HL-60 (cell line): Measurements from ENCODE around the gene VPREB3.

Experiments
- DNase-seq, 2 experiments: peaks; one replicate each; pipeline ENCODE4 v3.0.0-alpha.2; 2010 to 2020; ENCODE audit warnings: low read depth in 1 of 2, low spot score in 1 of 2
- H3K27ac ChIP-seq: fragments of 250-450 bp; sonication (Bioruptor Pico); replicated peaks from 2 replicates; pipeline ENCODE4 v1.5.1; 2020; ENCODE audit warnings: mild to moderate bottlenecking, moderate library complexity
- H3K27me3 ChIP-seq: fragments of 250-450 bp; sonication (Bioruptor Pico); 2 replicates; pipeline ENCODE4 v1.5.1; 2021; ENCODE audit warnings: mild to moderate bottlenecking, moderate library complexity; ENCODE audit not compliant: insufficient read depth, poor library complexity, severe bottlenecking
- H3K4me3 ChIP-seq: replicated peaks from 2 replicates; pipeline ENCODE4 v1.5.1; 2011; ENCODE audit warnings: mild to moderate bottlenecking, control low read depth, low read length; ENCODE audit not compliant: insufficient read depth
- GABPA ChIP-seq: IDR thresholded peaks from 2 replicates; pipeline ENCODE4 v1.6.1; 2012; ENCODE audit warnings: low read depth
- POLR2AphosphoS5 ChIP-seq: IDR thresholded peaks from 2 replicates; pipeline ENCODE4 v1.6.1; 2012; ENCODE audit warnings: low read depth
- SPI1 ChIP-seq: IDR thresholded peaks from 2 replicates; pipeline ENCODE4 v1.6.1; 2012; ENCODE audit warnings: low read depth, mild to moderate bottlenecking, borderline replicate concordance
- TF ChIP-seq, protein P1 (sequence below): IDR thresholded peaks from one replicate; pipeline ENCODE4 v1.5.1; 2011; ENCODE audit warnings: low read length, control low read depth, inconsistent platforms; ENCODE audit not compliant: insufficient read depth
- TF ChIP-seq, protein P2 (sequence below): IDR thresholded peaks from 2 replicates; pipeline ENCODE4 v1.6.1; 2012; ENCODE audit warnings: low read depth; ENCODE audit not compliant: insufficient replicate concordance

The VPREB3 gene

DNA sequence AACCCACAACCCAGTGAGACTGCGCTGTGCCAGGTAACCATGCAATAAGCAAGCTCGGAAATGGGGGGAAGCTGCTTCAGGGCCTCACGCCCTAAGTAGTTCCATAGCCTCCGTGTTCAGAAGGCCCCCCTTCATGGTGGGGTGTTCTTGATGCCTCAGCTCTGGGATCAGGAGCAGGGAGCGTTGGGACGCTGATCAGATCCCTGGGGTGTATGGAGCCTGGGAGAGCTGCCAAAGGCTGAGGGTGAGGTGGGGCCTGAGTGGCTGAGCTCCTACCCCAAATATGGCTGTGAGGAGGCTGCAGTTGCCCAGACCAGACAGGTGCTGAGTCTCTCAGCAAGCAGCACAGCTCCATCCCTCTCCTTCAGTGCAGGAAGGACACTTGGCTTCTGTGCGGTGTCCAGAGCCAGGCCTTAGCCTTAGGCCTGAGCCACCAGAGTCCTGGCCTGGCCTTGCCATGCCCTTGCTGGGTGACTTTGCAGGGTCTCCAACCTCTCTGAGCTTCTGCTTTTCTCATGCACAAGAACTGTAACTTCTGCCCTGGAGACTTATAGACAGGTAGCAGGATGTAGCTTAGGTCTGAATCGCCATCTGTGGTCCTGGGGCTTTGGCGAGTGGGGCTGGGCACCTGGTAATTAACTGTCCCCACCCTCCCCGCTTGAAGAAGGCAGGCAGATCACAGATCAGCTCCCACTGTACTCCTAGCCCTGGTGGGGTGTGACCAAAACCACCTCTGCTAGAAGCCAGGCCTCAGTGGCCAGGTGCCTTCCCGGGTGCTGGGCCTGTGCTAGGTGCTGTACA, 23.8 kb upstream of the VPREB3 start:
- TF ChIP-seq GABPA (no peak), POLR2AphosphoS5 (no peak), SPI1 (no peak)
- TF ChIP-seq, protein P1, sequence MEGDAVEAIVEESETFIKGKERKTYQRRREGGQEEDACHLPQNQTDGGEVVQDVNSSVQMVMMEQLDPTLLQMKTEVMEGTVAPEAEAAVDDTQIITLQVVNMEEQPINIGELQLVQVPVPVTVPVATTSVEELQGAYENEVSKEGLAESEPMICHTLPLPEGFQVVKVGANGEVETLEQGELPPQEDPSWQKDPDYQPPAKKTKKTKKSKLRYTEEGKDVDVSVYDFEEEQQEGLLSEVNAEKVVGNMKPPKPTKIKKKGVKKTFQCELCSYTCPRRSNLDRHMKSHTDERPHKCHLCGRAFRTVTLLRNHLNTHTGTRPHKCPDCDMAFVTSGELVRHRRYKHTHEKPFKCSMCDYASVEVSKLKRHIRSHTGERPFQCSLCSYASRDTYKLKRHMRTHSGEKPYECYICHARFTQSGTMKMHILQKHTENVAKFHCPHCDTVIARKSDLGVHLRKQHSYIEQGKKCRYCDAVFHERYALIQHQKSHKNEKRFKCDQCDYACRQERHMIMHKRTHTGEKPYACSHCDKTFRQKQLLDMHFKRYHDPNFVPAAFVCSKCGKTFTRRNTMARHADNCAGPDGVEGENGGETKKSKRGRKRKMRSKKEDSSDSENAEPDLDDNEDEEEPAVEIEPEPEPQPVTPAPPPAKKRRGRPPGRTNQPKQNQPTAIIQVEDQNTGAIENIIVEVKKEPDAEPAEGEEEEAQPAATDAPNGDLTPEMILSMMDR: no peak
- TF ChIP-seq, protein P2, sequence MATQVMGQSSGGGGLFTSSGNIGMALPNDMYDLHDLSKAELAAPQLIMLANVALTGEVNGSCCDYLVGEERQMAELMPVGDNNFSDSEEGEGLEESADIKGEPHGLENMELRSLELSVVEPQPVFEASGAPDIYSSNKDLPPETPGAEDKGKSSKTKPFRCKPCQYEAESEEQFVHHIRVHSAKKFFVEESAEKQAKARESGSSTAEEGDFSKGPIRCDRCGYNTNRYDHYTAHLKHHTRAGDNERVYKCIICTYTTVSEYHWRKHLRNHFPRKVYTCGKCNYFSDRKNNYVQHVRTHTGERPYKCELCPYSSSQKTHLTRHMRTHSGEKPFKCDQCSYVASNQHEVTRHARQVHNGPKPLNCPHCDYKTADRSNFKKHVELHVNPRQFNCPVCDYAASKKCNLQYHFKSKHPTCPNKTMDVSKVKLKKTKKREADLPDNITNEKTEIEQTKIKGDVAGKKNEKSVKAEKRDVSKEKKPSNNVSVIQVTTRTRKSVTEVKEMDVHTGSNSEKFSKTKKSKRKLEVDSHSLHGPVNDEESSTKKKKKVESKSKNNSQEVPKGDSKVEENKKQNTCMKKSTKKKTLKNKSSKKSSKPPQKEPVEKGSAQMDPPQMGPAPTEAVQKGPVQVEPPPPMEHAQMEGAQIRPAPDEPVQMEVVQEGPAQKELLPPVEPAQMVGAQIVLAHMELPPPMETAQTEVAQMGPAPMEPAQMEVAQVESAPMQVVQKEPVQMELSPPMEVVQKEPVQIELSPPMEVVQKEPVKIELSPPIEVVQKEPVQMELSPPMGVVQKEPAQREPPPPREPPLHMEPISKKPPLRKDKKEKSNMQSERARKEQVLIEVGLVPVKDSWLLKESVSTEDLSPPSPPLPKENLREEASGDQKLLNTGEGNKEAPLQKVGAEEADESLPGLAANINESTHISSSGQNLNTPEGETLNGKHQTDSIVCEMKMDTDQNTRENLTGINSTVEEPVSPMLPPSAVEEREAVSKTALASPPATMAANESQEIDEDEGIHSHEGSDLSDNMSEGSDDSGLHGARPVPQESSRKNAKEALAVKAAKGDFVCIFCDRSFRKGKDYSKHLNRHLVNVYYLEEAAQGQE: no peak
- H3K27me3 ChIP-seq: peaks cover 11% of the 10 kb centered on the region
- no peak overlapping the region for H3K27ac ChIP-seq
- H3K4me3 ChIP-seq: no peak overlapping the region
- DNase-seq: no peak

DNA sequence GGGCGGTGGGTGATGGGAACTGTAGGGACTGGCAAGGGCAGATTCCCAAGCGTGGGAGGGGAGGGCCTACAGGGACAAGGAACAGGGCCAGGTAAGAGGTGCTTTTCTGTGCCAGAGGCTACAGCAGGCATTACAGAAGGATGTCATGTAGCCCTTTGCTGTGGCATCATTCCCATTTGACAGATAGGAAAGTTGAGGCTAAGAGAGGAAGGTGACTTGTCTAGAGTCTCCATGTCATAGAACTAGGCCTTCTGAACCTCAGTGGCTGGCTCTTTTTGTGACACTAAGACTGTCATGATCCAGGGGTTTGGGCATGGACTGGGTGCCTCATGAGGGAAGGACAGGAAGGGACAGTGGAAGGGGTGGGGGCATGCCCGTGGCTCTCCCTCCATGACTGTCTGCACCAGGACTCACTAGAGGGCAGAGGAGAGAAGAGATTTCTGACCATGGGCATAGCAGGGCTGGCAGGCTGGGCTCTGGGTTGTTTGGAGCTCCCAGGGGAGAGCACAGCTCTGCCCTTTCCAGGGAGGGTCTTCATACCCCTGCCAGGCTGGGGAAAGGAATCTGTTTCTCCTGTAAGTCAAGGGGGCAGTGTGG, 21.7 kb upstream of the VPREB3 start:
- H3K27me3 ChIP-seq: peaks cover 17% of the 10 kb centered on the region
- no peak overlapping the region for H3K27ac ChIP-seq
- H3K4me3 ChIP-seq: no peak overlapping the region
- no peak for DNase-seq
- TF ChIP-seq, protein P1: no peak
- TF ChIP-seq POLR2AphosphoS5 (no peak), SPI1 (no peak), GABPA (no peak)
- TF ChIP-seq, protein P2: no peak

DNA sequence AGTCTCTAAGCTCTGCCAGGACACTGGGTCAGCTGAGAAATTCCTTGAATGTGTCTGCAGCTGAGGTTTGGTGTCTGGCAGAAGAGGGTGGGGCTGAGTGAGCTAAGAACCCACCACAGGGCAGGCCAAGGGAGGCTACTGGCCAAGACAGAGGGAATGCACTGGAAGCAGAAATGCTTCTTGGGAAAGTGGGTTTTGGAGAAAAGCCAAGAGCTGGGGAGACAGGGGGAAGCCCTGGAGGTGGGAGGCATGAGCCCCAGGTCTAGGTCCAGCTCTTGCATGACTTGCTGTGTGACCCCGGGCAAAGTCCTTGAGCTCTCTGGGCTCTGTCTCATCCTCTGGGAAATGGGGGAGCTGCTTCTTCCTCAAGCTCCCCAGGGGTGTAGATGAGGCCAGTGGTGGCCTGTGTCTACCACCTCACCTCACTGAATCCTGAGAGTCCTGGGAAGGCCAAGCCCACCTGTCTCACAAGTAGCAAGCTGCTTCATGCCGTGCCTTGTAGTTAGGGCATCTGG, 20.8 kb upstream of the VPREB3 start:
- Histone ChIP-seq H3K27me3 (peaks cover 17% of the 10 kb centered on the region), H3K4me3 (no peak overlapping the region), H3K27ac (no peak overlapping the region)
- no peak for TF ChIP-seq POLR2AphosphoS5
- TF ChIP-seq, protein P2: no peak
- no peak for DNase-seq
